Measurements from ENCODE around the gene CD19.

DNA sequence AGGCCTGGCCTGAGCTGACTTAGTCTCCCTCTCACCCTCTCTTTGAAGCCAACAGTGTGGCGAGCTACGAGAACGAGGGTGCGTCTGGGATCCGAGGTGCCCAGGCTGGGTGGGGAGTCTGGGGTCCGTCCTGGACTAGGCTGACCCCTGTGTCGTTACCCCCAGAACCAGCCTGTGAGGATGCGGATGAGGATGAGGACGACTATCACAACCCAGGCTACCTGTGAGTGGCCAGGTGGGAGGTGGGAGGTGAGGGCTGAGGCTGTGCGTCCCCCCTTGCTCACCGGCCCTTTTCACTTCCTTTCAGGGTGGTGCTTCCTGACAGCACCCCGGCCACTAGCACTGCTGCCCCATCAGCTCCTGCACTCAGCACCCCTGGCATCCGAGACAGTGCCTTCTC lies 54.7 kb downstream of the CD19 start:
- TF ChIP-seq, protein P1, sequence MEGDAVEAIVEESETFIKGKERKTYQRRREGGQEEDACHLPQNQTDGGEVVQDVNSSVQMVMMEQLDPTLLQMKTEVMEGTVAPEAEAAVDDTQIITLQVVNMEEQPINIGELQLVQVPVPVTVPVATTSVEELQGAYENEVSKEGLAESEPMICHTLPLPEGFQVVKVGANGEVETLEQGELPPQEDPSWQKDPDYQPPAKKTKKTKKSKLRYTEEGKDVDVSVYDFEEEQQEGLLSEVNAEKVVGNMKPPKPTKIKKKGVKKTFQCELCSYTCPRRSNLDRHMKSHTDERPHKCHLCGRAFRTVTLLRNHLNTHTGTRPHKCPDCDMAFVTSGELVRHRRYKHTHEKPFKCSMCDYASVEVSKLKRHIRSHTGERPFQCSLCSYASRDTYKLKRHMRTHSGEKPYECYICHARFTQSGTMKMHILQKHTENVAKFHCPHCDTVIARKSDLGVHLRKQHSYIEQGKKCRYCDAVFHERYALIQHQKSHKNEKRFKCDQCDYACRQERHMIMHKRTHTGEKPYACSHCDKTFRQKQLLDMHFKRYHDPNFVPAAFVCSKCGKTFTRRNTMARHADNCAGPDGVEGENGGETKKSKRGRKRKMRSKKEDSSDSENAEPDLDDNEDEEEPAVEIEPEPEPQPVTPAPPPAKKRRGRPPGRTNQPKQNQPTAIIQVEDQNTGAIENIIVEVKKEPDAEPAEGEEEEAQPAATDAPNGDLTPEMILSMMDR (IDR thresholded peaks at IDR 0.05 in 2 of 3, conservative IDR thresholded peaks at IDR 0.05 in 1 of 3; ENCODE audit: control insufficient read depth in 2 of 3, extremely low read depth in 1 of 3, insufficient read depth in 1 of 3, low read depth in 3 of 3, low read length in 3 of 3) = no peak
- TF ChIP-seq EGR1 (IDR thresholded peaks at IDR 0.05; ENCODE audit: borderline replicate concordance in 1 of 2, low read depth in 2 of 2, low read length in 2 of 2) = no peak

All from GM12878 (cell line).